ENCODE results near the gene SAMD7. TPM values are rescaled to one million over a fixed set of nuclear protein-coding genes. Genes with fewer than 3 reads are reported as not detected.

The SAMD7 gene
- total and polyA plus RNA-seq, 2 of the 13 experiments (the other 11 are each of a cell fraction or from before 2014, with no cell fraction given) = not detected

DNA sequence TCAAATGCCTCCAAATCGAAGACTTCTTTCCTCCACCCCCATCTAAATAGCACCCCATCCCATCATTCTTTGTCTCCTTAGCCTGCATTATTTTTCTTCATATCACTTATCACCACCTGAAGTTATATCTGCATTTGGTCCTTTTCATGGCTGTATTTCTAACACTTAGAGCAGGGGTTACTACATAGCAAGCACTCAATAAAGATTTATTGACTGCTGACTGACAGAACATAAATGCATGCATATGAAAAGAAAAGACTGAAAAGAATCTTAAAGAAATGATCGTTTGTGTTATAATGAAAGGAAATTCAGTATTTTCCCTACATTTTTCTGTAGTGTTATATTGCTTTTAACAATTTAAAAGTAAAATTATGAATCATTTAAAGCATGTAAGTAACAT is 43.0 kb upstream of the SAMD7 start (continued):
- TF ChIP-seq, protein P1, sequence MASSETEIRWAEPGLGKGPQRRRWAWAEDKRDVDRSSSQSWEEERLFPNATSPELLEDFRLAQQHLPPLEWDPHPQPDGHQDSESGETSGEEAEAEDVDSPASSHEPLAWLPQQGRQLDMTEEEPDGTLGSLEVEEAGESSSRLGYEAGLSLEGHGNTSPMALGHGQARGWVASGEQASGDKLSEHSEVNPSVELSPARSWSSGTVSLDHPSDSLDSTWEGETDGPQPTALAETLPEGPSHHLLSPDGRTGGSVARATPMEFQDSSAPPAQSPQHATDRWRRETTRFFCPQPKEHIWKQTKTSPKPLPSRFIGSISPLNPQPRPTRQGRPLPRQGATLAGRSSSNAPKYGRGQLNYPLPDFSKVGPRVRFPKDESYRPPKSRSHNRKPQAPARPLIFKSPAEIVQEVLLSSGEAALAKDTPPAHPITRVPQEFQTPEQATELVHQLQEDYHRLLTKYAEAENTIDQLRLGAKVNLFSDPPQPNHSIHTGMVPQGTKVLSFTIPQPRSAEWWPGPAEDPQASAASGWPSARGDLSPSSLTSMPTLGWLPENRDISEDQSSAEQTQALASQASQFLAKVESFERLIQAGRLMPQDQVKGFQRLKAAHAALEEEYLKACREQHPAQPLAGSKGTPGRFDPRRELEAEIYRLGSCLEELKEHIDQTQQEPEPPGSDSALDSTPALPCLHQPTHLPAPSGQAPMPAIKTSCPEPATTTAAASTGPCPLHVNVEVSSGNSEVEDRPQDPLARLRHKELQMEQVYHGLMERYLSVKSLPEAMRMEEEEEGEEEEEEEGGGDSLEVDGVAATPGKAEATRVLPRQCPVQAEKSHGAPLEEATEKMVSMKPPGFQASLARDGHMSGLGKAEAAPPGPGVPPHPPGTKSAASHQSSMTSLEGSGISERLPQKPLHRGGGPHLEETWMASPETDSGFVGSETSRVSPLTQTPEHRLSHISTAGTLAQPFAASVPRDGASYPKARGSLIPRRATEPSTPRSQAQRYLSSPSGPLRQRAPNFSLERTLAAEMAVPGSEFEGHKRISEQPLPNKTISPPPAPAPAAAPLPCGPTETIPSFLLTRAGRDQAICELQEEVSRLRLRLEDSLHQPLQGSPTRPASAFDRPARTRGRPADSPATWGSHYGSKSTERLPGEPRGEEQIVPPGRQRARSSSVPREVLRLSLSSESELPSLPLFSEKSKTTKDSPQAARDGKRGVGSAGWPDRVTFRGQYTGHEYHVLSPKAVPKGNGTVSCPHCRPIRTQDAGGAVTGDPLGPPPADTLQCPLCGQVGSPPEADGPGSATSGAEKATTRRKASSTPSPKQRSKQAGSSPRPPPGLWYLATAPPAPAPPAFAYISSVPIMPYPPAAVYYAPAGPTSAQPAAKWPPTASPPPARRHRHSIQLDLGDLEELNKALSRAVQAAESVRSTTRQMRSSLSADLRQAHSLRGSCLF (CRISPR knock-in tag; IDR thresholded peaks at IDR 0.05; ENCODE audit: borderline replicate concordance) = no peak
- TF ChIP-seq, protein P2, sequence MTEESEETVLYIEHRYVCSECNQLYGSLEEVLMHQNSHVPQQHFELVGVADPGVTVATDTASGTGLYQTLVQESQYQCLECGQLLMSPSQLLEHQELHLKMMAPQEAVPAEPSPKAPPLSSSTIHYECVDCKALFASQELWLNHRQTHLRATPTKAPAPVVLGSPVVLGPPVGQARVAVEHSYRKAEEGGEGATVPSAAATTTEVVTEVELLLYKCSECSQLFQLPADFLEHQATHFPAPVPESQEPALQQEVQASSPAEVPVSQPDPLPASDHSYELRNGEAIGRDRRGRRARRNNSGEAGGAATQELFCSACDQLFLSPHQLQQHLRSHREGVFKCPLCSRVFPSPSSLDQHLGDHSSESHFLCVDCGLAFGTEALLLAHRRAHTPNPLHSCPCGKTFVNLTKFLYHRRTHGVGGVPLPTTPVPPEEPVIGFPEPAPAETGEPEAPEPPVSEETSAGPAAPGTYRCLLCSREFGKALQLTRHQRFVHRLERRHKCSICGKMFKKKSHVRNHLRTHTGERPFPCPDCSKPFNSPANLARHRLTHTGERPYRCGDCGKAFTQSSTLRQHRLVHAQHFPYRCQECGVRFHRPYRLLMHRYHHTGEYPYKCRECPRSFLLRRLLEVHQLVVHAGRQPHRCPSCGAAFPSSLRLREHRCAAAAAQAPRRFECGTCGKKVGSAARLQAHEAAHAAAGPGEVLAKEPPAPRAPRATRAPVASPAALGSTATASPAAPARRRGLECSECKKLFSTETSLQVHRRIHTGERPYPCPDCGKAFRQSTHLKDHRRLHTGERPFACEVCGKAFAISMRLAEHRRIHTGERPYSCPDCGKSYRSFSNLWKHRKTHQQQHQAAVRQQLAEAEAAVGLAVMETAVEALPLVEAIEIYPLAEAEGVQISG (CRISPR knock-in tag; IDR thresholded peaks at IDR 0.05) = no peak
- TF ChIP-seq RNF2 (conservative IDR thresholded peaks at IDR 0.05; ENCODE audit: low read depth) = no peak
- TF ChIP-seq TBP (CRISPR knock-in tag; IDR thresholded peaks at IDR 0.05) = no peak
- no peak for TF ChIP-seq PAX8 (CRISPR knock-in tag; IDR thresholded peaks at IDR 0.05; ENCODE audit: borderline replicate concordance)
- TF ChIP-seq, protein P3, sequence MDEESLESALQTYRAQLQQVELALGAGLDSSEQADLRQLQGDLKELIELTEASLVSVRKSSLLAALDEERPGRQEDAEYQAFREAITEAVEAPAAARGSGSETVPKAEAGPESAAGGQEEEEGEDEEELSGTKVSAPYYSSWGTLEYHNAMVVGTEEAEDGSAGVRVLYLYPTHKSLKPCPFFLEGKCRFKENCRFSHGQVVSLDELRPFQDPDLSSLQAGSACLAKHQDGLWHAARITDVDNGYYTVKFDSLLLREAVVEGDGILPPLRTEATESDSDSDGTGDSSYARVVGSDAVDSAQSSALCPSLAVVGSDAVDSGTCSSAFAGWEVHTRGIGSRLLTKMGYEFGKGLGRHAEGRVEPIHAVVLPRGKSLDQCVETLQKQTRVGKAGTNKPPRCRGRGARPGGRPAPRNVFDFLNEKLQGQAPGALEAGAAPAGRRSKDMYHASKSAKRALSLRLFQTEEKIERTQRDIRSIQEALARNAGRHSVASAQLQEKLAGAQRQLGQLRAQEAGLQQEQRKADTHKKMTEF (CRISPR knock-in tag; IDR thresholded peaks at IDR 0.05) = no peak
- no peak for TF ChIP-seq SNRNP70 (IDR thresholded peaks at IDR 0.05; ENCODE audit: low read depth, low read length)
- TF ChIP-seq ZNF460 (CRISPR knock-in tag; IDR thresholded peaks at IDR 0.05; ENCODE audit: borderline replicate concordance) = no peak
